ENCODE results near the gene RAB27A.
"Not testable (repeated sequence)": the region's sequence is repeated elsewhere in the genome, so short reads cannot be mapped to it uniquely, and the experiment has no call there.

RAB27A gene

DNA sequence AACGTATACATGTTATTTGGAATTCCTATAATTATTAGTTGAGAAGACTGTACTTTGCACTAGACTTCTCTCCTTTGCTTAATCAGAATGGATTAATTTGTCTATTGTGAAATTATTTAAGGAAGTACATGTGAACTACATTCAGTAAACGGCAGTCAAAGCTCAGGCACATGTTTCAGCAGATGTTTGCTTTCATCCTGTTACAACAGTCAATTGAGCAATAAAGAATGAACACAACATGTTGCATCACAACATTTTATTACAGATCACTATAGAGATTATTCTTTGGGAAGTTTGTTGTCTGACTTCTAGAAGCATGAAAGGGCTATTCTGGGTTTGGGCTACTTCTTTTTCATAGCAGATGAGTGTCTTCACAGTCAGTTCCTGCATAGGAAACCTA lies 39.2 kb downstream of the RAB27A start:
- peak; percentile 10 for DNase-seq (ENCODE audit: low spot score)

GRCh38 chr15:55249885-55250284 lies 39.7 kb downstream of the RAB27A start:
- DNase-seq (ENCODE audit: low spot score) = not testable (repeated sequence)

- DNase-seq (ENCODE audit: low spot score) = no peak
These were observed 40.7 kb downstream of the RAB27A start for GRCh38 chr15:55248895-55249294.

DNA sequence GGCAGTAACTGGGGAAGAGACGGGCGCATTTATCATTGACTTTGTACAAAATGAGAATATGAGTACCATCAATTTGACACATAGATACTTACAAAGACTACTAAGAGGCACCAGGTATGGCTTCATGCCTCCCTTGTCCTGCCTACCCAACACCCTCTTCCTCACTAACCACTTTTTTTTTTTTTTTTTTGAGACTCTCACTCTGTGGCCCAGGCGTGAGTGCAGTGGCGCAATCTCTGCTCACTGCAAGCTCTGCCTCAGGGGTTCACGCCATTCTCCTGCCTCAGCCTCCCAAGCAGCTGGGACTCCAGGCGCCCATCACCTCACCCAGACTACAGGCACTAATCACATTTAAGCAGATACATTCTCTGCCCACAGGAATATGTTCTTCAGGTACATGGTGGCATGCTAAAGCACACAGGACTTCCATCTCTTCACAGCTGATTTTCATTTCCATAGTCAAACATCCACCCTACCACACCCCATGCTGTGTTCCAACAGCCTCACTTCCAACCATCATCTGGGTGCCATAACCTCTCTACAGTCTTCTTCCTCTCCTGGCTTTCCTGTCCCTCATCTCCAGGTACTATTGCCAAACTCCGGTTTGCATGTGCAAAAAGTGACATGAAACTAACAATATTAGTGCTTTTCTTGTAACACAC lies 41.7 kb downstream of the RAB27A start:
- DNase-seq (ENCODE audit: low spot score) = no peak

GRCh38 chr15:55247311-55247710 lies 42.3 kb downstream of the RAB27A start:
- DNase-seq (ENCODE audit: low spot score) = no peak

DNA sequence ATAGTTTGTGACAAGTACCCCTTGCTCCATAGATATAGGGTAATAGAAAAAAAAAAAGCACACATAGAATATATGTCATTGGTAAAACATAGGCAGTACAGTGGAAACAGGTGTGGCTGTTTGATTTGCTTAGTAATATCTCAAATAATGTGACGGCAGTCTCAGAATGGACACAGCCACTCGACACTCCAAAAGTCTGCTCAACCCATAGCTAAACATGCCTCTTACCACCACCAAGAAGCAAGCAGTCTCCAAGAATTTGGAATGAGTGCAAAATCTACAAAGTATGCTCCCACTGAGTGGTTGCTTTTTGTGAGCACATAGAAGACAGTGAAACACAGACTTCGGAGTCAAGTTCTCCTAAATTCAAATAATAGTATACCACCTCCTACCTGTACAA lies 43.0 kb downstream of the RAB27A start:
- no peak for DNase-seq (ENCODE audit: low spot score)

DNA sequence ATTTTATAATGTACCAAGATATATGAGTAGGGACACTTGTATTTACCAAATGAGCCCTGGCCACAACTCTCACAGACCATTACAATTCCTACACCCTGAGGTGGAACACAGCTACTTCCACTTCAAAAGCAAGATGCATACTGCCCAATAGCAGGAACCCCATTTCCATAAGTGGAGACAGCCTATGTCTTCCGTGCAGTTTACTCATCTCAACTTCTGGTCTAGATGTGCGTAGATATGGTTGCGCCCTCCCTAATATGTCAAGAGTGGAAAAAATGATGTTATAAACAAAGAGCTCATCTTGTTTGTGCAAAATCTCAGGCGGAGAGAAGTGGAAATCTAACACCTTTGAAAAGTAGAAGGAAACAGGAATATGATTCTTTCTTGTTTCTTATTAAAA lies 44.6 kb downstream of the RAB27A start:
- DNase-seq (ENCODE audit: low spot score) = no peak

DNA sequence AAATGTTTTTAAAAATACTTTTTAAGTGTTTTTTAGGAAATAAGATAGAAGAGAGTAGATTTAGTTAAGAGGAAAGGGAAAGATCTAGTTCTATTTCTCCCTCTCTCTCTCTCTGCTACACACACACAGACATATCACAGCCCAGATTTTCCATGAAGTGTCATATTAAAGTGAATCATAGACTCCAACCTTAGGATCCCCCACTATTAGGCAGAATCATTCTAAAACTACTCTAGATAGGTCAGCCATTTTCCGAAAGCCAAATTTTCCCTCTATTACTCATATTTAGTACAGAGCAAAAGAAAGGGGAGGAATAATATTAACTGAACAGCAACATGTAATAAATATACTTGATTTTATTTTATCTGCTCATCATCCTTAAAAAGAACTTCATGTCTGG lies 47.7 kb downstream of the RAB27A start:
- no peak for DNase-seq (ENCODE audit: low spot score)

DNA sequence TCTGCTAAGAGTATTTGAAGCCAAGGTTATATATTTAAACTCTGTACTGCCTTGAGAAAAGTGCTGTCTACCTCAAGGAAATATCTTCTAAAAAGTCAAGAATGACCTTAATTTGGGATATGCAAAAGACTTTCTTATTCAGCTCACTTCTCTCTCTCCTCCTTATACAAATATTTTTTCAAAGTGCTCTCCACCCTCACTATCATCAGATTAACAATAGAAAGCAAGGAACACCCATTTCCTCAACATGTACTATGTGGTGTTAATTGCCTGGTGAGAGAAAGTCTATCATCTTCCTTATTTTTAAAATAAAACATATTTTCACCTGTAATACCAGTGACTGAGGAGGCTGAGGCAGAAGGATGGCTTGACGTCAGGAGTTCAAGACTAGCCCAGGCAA lies 48.4 kb downstream of the RAB27A start:
- no peak for DNase-seq (ENCODE audit: low spot score)

DNA sequence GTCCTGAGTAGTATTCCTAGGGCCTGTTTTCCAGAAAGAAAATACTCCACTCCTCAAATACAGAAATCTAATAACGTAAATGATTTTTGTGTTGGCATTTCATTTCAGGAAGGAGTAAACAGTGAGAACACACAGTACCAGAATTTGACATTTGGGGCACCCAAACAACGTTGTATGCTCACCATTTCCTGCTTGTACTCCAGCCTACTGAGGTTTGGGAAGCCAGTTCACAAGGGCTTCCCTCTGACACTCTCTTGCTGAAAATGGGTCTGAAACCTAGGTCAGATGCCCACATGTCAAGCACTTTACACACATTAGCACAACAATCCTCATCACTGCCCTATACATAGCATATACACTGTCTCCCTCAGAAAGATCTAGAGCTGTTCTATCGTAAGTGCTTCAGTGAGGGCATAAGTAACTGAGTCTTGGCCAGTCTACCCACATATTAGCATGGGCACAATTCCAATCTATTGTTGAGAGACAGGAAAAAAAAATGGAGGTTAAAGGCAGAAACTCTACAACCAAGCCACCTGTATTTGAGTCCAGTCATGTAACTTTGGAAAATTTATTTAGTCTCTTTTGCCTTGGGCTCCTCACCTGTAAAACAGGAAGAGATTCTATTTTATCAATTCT lies 49.4 kb downstream of the RAB27A start:
- DNase-seq (ENCODE audit: low spot score) = no peak

DNA sequence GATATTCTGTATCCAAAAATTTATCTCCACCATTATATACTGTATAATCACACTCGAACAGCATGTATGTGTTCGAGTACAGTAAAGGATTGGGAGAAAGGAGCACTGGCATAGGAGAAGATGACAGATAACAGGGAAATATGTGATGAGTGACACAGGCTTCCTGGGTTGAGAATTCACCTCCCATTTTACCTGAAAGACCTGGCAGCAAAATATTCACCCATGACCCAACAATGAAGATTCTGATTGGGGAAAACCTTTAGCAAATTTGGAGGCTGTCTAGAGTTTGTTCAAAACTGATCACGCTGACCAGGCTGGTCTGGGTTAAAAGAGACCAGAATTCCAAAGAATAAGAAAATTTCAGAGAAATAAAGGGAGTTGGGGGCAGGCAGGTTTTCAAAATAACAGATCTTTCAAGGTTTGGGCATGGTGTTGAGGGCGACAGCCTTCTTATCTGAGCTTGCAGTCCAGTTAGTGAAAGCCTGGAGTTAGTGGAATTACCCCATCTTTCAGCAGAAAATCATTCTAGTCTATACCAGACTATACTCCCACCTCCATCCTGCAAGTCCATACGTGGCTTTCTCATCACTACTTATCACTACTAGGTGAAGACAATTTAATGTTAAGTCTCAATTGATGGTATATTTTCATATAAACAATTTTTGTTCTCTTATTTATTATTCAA lies 50.0 kb downstream of the RAB27A start:
- DNase-seq (ENCODE audit: low spot score) = no peak

- no peak for DNase-seq (ENCODE audit: low spot score)
These were observed 50.7 kb downstream of the RAB27A start for GRCh38 chr15:55238877-55239276.

DNA sequence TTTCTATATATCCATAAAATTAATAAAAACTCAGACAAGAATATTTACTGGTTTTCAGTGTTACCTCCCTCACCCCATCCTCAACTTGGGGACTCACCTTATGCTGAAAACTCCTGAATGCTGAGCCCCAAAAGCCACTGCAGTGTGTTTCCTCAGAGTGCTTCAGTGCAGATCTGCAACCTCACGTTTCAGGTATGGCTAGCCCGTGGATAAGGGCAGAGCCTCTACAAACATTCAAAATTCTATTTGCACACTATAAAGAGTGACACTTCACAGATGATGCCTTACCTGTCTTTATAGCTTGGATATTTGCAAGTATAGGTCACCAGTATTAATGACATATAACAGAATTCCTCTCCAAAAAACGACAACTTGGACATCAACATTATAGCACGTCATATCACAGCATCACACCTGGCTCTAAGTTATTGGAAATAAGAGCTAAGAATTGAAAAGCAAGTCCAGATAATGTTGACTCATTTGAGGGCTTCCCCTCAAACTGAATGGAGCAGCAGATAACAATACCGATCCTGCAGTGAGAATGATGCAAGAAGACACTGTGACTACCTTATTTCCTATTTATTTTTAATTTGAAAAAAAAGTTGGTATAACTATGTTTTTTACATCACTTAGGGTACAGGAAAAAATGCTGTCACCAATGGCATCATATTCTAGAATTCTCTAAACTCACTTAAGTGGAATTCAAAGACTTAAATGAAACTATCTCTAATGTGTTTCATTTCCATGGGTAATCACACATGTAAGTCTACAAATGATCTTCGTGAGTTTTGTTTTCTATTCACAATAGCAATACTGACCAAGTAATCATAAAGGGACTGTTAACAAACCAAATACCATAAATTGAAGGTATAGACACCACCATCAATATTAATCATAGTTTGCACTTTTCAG lies 52.1 kb downstream of the RAB27A start:
- no peak for DNase-seq (ENCODE audit: low spot score)

GRCh38 chr15:55235546-55236036 lies 54.0 kb downstream of the RAB27A start:
- no peak for DNase-seq (ENCODE audit: low spot score)

GRCh38 chr15:55234800-55235104 lies 54.9 kb downstream of the RAB27A start:
- DNase-seq (ENCODE audit: low spot score) = no peak

- DNase-seq (ENCODE audit: low spot score) = no peak
These were observed 55.4 kb downstream of the RAB27A start for GRCh38 chr15:55234104-55234799.

DNA sequence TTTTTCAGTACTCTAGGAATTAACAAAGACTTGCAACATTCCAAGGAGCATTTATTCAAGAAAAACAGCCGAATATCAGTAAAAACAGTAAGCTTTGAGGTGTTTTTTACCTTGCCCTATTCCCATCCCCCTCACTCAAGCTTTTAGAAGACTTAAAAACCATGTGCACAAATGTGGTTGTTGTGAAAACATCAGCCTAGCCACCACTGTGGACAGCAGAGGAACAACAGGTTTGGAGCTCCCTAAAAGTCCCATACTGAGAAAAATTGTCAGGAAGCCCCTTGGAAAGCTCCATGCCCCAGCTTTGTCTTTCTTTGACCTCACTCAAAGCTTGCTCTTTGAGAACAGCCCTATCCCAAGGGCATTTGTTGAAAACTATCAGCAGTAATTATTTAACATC lies 58.2 kb downstream of the RAB27A start:
- DNase-seq (ENCODE audit: low spot score) = no peak

DNA sequence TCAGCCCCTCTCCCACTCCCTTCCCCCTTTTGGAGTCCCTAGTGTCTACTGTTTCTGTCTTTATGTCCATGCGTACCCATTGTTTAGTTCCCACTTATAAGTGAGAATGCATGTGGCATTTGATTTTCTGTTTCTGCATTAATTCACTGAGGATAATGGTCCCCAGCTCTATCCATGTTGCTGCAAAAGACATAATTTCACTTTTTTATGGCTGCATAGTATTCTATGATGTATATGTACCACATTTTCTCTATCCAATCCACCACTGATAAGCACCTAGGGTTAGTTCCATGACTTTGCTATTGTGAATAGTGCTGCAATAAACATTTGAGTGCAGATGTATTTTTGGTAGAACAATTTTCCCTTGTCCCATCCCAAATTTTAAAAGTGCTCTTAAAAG lies 58.7 kb downstream of the RAB27A start:
- DNase-seq (ENCODE audit: low spot score) = no peak

- DNase-seq (ENCODE audit: low spot score) = no peak
These were observed 59.5 kb downstream of the RAB27A start for GRCh38 chr15:55230051-55230670.

DNA sequence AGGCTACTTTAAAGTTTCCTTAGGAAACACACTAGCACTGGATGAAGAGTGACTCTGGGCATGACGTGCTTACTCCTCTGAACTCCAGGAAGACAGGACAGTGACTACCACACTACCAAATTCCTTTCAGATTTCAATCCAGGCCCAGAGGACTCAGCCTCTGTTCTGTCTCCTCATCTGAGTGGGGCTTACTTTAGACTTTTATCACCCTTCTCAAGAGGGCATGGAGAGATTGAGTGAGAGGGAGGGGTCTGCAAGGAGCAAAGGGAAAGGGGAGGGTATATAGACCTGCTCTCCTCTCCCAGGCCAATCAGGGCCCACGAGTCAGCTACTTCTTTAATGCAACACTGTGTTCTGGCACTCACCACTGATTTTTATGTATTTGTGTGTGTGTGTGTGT lies 63.5 kb downstream of the RAB27A start:
- DNase-seq (ENCODE audit: low spot score) = no peak

GRCh38 chr15:55224892-55225291 lies 64.7 kb downstream of the RAB27A start:
- DNase-seq (ENCODE audit: low spot score) = no peak

Data from pons (tissue), 1 donor.